GM21786 (cell line): ENCODE results near the gene SDF4.

Source experiments
- ATAC-seq: cut with Tn5 transposase; IDR thresholded peaks from one replicate; pipeline ENCODE4 v1.9.1; 2021; ENCODE audit not compliant: unreplicated experiment

The SDF4 gene

GRCh38 chr1:1242461-1243265 is 10.9 kb upstream of the SDF4 start:
- ATAC-seq: no peak

- no peak for ATAC-seq
Observed at GRCh38 chr1:1241588-1242219, 9.9 kb upstream of the SDF4 start.

- ATAC-seq: no peak
Observed at GRCh38 chr1:1240822-1241587, 9.2 kb upstream of the SDF4 start.

- ATAC-seq: no peak
Observed at GRCh38 chr1:1240348-1240732, 8.5 kb upstream of the SDF4 start.

- no peak for ATAC-seq
Observed at GRCh38 chr1:1239614-1240347, 8.0 kb upstream of the SDF4 start.

GRCh38 chr1:1239227-1239613 is 7.4 kb upstream of the SDF4 start:
- ATAC-seq: no peak

- ATAC-seq: no peak
Observed at GRCh38 chr1:1238702-1239178, 6.9 kb upstream of the SDF4 start.

GRCh38 chr1:1237874-1238701 is 6.3 kb upstream of the SDF4 start:
- ATAC-seq: no peak

GRCh38 chr1:1236945-1237873 is 5.4 kb upstream of the SDF4 start:
- ATAC-seq: no peak

- no peak for ATAC-seq
Observed at GRCh38 chr1:1236176-1236763, 4.5 kb upstream of the SDF4 start.

GRCh38 chr1:1235016-1235744 is 3.4 kb upstream of the SDF4 start:
- no peak for ATAC-seq

- ATAC-seq: no peak
Observed at GRCh38 chr1:1234180-1234808, 2.5 kb upstream of the SDF4 start.

- ATAC-seq: no peak
Observed at GRCh38 chr1:1233567-1233892, 1.7 kb upstream of the SDF4 start.

- no peak for ATAC-seq
Observed at GRCh38 chr1:1232796-1233566, 1.2 kb upstream of the SDF4 start.

GRCh38 chr1:1232208-1232795 is 501 bp upstream of the SDF4 start, which contains the start of gene B3GALT6:
Gene B3GALT6 (plus strand): TSS chr1:1232237. CDS start chr1:1232279, 42 bp downstream.
- no peak for ATAC-seq

- ATAC-seq: no peak
Observed at GRCh38 chr1:1230656-1231399, 973 bp downstream of the SDF4 start.
